ENCODE measurements around the gene ARL16.

GRCh38 chr17:81683208-81683583 lies 401 bp downstream of the ARL16 start:
- TF ChIP-seq, protein P1, sequence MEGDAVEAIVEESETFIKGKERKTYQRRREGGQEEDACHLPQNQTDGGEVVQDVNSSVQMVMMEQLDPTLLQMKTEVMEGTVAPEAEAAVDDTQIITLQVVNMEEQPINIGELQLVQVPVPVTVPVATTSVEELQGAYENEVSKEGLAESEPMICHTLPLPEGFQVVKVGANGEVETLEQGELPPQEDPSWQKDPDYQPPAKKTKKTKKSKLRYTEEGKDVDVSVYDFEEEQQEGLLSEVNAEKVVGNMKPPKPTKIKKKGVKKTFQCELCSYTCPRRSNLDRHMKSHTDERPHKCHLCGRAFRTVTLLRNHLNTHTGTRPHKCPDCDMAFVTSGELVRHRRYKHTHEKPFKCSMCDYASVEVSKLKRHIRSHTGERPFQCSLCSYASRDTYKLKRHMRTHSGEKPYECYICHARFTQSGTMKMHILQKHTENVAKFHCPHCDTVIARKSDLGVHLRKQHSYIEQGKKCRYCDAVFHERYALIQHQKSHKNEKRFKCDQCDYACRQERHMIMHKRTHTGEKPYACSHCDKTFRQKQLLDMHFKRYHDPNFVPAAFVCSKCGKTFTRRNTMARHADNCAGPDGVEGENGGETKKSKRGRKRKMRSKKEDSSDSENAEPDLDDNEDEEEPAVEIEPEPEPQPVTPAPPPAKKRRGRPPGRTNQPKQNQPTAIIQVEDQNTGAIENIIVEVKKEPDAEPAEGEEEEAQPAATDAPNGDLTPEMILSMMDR (IDR thresholded peaks at IDR 0.05; ENCODE audit: low read length), result no peak
- no peak for TF ChIP-seq EZH2 (optimal IDR thresholded peaks at IDR 0.05; ENCODE audit: low read depth, low read length)
- no peak for TF ChIP-seq EZH2phosphoT487 (IDR thresholded peaks at IDR 0.05; ENCODE audit: low read length)
